Stomach smooth muscle (tissue), 2 donors: Measurements from ENCODE around the gene LIPG.

ENCODE experiments used
- H3K27ac ChIP-seq: one replicate; pipeline ENCODE4 v1.7.0; 2013; ENCODE audit warnings: mild to moderate bottlenecking, low read length, inconsistent platforms
- H3K27me3 ChIP-seq, 2 donors: one replicate each; pipeline ENCODE4 v1.7.0; 2013; ENCODE audit warnings: low read length in 2 of 2; ENCODE audit not compliant: insufficient read depth in 2 of 2, control insufficient read depth in 1 of 2
- H3K36me3 ChIP-seq, 2 donors: one replicate each; pipeline ENCODE4 v1.7.0; 2013; ENCODE audit warnings: low read length in 2 of 2; ENCODE audit not compliant: control insufficient read depth in 2 of 2, insufficient read depth in 2 of 2
- H3K4me1 ChIP-seq: one replicate; pipeline ENCODE4 v1.7.0; 2013; ENCODE audit warnings: low read length; ENCODE audit not compliant: control insufficient read depth, insufficient read depth
- H3K4me3 ChIP-seq, 2 donors: one replicate each; pipeline ENCODE4 v1.7.0; 2013; ENCODE audit warnings: low read length in 2 of 2
- H3K9ac ChIP-seq, 2 donors: one replicate each; pipeline ENCODE4 v1.7.0; 2013; ENCODE audit warnings: low read length in 2 of 2, mild to moderate bottlenecking in 1 of 2
- H3K9me3 ChIP-seq, 2 donors: one replicate each; pipeline ENCODE4 v1.7.0; 2013; ENCODE audit warnings: low read length in 2 of 2; ENCODE audit not compliant: control insufficient read depth in 2 of 2
- donor health status: healthy.
- donor health status: Pancreatic carcinoma.

LIPG gene

DNA sequence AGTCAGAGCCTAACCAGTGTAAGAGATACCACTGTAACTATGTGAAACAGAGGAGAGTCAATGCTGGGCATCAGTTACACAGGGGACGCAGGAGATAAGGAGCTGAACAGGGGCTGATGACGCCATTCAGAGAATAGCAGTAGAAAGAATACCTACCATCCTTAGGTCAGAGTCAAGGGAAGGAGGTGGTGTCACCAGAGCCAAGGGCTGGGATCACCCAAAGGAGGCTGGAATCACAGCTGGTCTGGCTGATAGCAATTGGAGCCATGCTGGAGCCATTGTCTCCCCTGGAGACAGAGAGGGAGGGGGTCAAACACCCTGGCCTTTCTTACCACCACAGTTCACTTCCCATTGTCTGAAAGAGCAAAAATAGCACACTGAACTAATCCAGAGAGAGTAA, 37.5 kb upstream of the LIPG start:
- Histone ChIP-seq H3K27ac (no peak overlapping the region), H3K9ac (no peak overlapping the region), H3K4me3 (no peak overlapping the region), H3K36me3 (no peaks in the 10 kb centered on the region), H3K27me3 (no peaks in the 10 kb centered on the region), H3K9me3 (no peaks in the 10 kb centered on the region), H3K4me1 (no peaks in the 10 kb centered on the region)

DNA sequence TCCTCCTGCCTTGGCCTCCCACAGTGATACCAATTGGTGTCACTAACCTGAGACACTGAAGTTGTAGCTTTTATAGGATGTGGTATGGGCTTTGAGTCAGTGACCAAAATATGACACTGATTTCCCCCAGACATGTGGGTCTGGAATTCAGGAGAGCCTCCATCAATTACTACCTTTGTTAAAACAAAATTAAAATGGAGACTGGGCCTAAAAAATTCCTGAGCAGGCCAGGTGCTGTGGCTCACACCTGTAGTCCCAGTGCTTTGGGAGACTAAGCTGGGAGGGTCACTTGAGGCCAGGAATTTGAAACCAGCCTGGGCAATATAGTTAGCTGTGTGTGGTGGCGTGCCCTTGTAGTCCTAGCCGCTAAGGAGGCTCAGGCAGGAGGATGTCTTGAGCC, 36.9 kb upstream of the LIPG start:
- Histone ChIP-seq H3K27me3 (no peaks in the 10 kb centered on the region), H3K9me3 (no peaks in the 10 kb centered on the region)

DNA sequence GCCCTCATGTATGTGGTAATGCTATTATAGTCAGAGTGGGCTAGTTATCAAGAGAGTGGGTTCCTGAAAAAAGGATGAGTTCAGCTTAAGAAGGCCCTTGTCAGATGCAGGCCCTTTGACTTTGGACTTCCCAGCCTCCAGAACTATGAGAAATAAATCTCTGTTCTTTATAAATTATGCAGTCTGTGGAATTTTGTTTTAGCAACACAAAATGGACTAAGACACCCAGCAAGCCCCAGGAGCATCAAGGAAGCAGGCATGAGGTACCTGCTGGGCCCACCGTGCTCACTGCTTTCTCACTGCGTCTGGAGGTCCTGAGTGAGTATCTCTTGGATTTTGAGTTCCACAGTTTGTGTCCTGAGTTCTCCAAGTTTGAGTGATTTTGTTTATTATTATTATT, 35.9 kb upstream of the LIPG start:
- H3K4me3 ChIP-seq = no peak overlapping the region
- no peaks in the 10 kb centered on the region for H3K27me3 ChIP-seq
- no peaks in the 10 kb centered on the region for H3K4me1 ChIP-seq
- H3K27ac ChIP-seq = no peak overlapping the region
- H3K36me3 ChIP-seq = no peaks in the 10 kb centered on the region
- H3K9me3 ChIP-seq = no peaks in the 10 kb centered on the region
- no peak overlapping the region for H3K9ac ChIP-seq

More for the DNA sequence above, 36.9 kb upstream of the LIPG start:
- H3K4me1 ChIP-seq = no peaks in the 10 kb centered on the region
- H3K9ac ChIP-seq = no peak overlapping the region
- H3K36me3 ChIP-seq = no peaks in the 10 kb centered on the region
- H3K27ac ChIP-seq = no peak overlapping the region
- H3K4me3 ChIP-seq = no peak overlapping the region

DNA sequence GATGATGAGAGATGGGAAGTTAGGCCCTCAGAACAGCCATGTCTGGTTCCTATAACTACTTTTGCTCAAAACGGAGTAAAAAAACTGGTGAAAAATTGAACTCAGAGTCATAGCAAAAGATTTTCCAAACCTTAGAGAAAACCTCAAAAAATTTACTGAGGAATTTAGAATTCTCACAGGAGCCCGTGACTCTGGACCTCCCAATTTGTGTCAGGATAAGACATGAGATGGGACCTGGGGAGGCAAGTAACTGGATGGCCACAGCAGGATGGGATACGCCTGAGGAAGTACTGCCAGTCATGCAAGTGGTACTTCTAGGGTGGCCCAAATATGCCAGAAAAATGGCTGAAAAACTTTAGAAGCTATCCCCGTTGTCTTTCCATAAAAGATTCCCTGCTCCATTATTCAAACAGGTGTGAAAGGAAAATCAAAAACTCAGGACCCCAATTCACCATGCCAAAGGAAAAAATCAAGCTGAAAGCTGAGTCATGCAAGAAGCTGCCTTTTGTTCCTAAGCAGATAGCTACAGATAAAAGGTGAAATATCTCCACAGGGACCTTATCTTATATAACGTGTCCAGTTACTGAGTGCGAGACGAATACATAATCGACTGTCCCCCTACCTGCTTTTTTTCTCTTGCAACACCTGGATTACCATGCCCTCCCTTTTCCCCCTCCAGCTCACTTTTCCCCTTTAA, 34.1 kb upstream of the LIPG start:
- Histone ChIP-seq H3K36me3 (no peaks in the 10 kb centered on the region), H3K9ac (no peak overlapping the region), H3K27me3 (no peaks in the 10 kb centered on the region), H3K4me3 (no peak overlapping the region), H3K27ac (no peak overlapping the region), H3K4me1 (no peaks in the 10 kb centered on the region), H3K9me3 (no peaks in the 10 kb centered on the region)

DNA sequence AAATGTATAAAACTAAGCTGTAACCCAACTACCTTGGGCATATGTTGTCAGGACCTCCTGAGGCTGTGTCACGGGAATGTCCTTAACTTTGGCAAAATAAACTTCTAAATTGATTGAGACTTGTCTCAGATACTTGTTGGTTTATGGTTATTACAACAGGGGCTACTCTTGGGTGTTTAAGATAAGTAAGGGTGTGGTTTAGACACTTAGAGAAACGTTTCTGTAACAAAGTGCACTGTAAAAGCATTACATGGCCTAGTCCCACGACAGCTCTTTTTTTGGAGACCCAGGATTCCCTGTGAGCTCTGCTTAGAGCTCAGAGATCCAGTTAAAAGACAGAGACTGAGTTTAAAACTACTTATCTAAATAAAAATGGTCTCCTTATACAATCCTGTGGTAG, 32.3 kb upstream of the LIPG start:
- Histone ChIP-seq H3K27ac (no peak overlapping the region), H3K9me3 (no peaks in the 10 kb centered on the region), H3K4me1 (no peaks in the 10 kb centered on the region), H3K4me3 (no peak overlapping the region), H3K9ac (no peak overlapping the region), H3K36me3 (no peaks in the 10 kb centered on the region), H3K27me3 (no peaks in the 10 kb centered on the region)

DNA sequence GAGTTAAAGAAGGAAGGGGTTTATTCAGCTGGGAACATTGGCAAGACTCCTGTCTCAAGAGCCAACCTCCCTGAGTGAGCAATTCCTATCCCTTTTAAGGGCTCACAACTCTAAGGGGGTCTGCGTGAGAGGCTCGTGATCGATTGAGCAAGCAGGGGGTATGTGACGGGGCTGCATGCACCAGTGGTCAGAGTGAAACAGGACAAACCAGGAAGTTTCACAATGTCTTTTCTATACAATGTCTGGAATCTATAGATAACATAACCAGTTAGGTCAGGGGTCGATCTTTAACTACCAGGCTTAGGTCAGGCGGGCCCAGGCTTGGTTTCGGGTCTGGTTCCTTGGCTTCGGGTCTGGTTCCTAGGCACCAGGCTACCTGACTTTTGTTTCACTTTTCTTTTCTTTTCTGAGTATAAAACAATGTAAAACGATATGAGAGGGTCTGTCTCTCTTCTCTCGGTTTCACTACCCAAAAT, 30.1 kb upstream of the LIPG start:
- H3K27me3 ChIP-seq = no peaks in the 10 kb centered on the region
- no peaks in the 10 kb centered on the region for H3K36me3 ChIP-seq
- H3K9me3 ChIP-seq = no peaks in the 10 kb centered on the region
- no peak overlapping the region for H3K27ac ChIP-seq
- H3K4me1 ChIP-seq = no peaks in the 10 kb centered on the region
- H3K9ac ChIP-seq = no peak overlapping the region
- H3K4me3 ChIP-seq = no peak overlapping the region

DNA sequence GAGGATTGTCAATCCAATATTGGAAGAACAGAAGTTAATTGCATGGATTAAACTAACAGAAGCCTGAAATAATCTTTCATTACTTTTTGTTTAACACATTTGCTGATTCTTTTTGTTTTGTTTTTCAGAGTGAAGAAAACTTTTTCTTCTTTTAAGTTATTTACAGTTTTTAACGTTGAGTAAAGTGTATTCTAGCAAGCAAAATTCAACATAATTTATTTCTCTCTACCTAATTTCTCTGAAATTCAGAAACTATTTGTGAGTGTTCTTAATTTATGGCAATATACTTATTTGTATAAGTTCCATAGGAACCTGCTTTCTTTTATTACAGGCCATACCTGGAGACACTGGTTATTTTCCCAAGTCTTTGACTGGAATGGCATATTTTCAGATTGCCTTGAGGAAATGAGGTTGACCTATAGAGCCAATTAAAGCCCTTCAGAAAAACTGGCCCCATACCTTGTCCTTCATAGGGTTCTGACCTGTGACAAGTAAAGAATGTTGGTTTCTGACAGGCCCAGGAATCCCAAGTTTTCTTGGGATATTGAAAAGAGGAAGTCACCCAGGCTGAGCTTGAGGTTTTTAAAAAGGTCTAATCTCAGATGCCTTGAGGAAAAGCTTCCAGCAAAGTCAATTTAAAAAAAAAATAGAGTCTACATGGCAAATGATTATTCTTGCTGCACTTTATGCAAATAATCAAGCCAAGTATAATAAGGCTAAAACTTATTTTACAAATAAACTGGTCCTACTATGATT, 26.8 kb upstream of the LIPG start:
- Histone ChIP-seq H3K9ac (no peak overlapping the region), H3K27ac (no peak overlapping the region)

DNA sequence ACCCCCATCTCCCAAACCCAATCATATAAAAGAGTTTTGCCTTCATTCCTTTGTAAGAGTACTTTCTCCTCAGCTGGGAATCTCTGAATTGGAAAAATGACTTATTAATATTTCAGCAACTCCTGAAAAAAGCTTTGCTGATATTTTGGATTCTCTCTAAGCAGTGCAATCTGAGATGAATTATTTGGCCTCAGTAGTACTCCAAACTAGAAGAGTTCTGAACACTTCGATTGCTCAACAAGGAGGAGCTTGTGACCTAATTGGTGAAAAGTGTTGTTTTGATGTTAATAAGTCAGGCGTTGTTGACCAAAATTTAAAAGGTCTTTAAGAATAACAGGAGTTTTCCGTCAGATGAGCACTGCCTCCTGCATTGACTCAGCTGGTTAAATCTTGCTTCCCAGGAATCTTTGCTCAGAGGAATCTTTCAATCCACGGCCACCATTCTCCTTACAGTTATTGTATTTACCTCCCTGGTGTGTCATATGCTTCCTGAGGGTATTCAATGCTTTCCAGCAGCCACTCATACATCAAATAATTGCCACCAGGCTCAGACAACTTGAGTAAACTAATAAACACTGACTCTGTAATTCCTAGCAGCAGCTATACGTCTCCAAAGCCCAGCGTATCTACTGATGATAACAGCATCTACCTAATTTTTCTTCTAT, 24.5 kb upstream of the LIPG start:
- H3K9me3 ChIP-seq = no peaks in the 10 kb centered on the region
- H3K36me3 ChIP-seq = no peaks in the 10 kb centered on the region
- H3K27me3 ChIP-seq = no peaks in the 10 kb centered on the region
- no peak overlapping the region for H3K27ac ChIP-seq
- no peak overlapping the region for H3K4me3 ChIP-seq
- no peak overlapping the region for H3K9ac ChIP-seq
- no peaks in the 10 kb centered on the region for H3K4me1 ChIP-seq

More for the DNA sequence above, 26.8 kb upstream of the LIPG start:
- H3K4me3 ChIP-seq = no peak overlapping the region
- H3K27me3 ChIP-seq = no peaks in the 10 kb centered on the region
- no peaks in the 10 kb centered on the region for H3K9me3 ChIP-seq
- no peaks in the 10 kb centered on the region for H3K36me3 ChIP-seq
- no peaks in the 10 kb centered on the region for H3K4me1 ChIP-seq

DNA sequence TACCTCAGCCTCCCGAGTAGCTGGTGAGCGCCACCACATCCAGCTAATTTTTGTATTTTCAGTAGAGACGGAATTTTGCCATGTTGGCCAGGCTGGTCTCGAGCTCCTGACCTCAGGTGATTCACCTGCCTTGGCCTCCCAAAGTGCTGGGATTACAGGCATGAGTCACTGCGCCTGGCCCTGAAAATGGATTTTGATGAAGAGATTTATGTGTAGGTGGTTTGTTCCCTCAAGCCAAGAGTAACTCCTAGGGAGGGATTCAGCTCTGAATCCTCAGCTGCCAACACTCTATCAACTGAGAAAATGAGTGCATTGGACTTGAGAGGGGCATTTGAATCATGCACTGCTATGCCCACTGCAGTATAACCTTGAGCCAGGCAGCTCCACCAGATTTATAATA, 17.5 kb upstream of the LIPG start:
- H3K9ac ChIP-seq = no peak overlapping the region
- H3K4me3 ChIP-seq = no peak overlapping the region
- H3K27ac ChIP-seq = no peak overlapping the region
- no peaks in the 10 kb centered on the region for H3K27me3 ChIP-seq
- no peaks in the 10 kb centered on the region for H3K9me3 ChIP-seq
- H3K36me3 ChIP-seq = no peaks in the 10 kb centered on the region
- no peaks in the 10 kb centered on the region for H3K4me1 ChIP-seq

DNA sequence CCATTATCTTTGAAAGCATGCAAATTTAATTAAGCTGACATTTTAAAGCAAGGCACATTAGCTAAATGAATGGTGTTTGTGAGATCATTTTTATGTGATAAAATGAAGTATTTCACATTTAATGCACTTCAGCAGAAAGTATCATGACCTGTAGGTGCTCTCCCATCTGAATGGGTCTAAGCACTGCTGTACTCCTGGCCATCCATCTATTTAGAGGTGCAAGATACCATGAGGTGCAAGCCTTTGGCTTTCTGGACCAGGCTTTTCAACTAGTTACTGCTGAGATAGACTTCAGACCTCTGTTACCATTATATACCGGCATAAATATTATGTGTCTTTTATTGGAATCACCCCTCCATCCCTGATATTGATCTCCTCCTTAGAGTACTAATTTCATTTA, 15.6 kb upstream of the LIPG start:
- Histone ChIP-seq H3K9me3 (no peaks in the 10 kb centered on the region), H3K27me3 (no peaks in the 10 kb centered on the region), H3K4me3 (no peak overlapping the region), H3K27ac (no peak overlapping the region), H3K9ac (no peak overlapping the region), H3K4me1 (no peaks in the 10 kb centered on the region), H3K36me3 (no peaks in the 10 kb centered on the region)
